Natural killer cell (primary cell): Measurements from ENCODE around the gene DCST1. TPM values are rescaled to one million over a fixed set of nuclear protein-coding genes. Genes with fewer than 3 reads are reported as not detected.
A peak's percentile ranks its signal among the peaks of the same experiment; 100 is the strongest.
"Not testable (repeated sequence)": the region's sequence is repeated elsewhere in the genome, so short reads cannot be mapped to it uniquely, and the experiment has no call there.

Experiments used
- ATAC-seq, 3 donors: fragments of 150-1000 bp in 2 of 3; fragments of 200-7000 bp in 1 of 3; cut with Tn5 transposase; 1 replicate in 1 of 3; 2 replicates in 2 of 3; pipeline ENCODE4 v1.10.0; 2021; ENCODE audit warnings: mild to moderate bottlenecking in 2 of 3, moderate library complexity in 2 of 3
- DNase-seq, 2 donors: peaks; one replicate each; pipeline versions ENCODE4 v3.0.0 to v3.0.0-alpha.2; 2013 to 2021; ENCODE audit warnings: mixed read lengths in 1 of 2
- H3K27ac ChIP-seq: one replicate; pipeline ENCODE4 v1.5.1; 2013; ENCODE audit warnings: mild to moderate bottlenecking, low read length
- H3K27me3 ChIP-seq: one replicate; pipeline ENCODE4 v1.6.1; 2013; ENCODE audit warnings: low read length; ENCODE audit not compliant: control insufficient read depth, insufficient read depth
- H3K36me3 ChIP-seq: one replicate; pipeline ENCODE4 v1.6.1; 2013; ENCODE audit warnings: low read length; ENCODE audit not compliant: control insufficient read depth, insufficient read depth
- H3K4me1 ChIP-seq: one replicate; pipeline ENCODE4 v1.6.1; 2013; ENCODE audit warnings: low read length; ENCODE audit not compliant: control insufficient read depth, insufficient read depth
- H3K4me3 ChIP-seq: one replicate; pipeline ENCODE4 v1.5.1; 2013; ENCODE audit warnings: low read length
- H3K9me3 ChIP-seq: one replicate; pipeline ENCODE4 v1.6.1; 2013; ENCODE audit warnings: low read length; ENCODE audit not compliant: control insufficient read depth, insufficient read depth
- H3K27ac Mint-ChIP-seq, 2 donors: one replicate each; pipeline ENCODE4 v1.8.0; 2022; ENCODE audit warnings: mild to moderate bottlenecking in 2 of 2, mixed read lengths in 2 of 2, moderate library complexity in 1 of 2
- H3K27me3 Mint-ChIP-seq, 2 donors: one replicate each; pipeline ENCODE4 v1.8.0; 2022; ENCODE audit warnings: low read depth in 2 of 2, mixed read lengths in 2 of 2
- H3K36me3 Mint-ChIP-seq: one replicate; pipeline ENCODE4 v1.8.0; 2022; ENCODE audit warnings: mixed read lengths
- H3K4me1 Mint-ChIP-seq, 2 donors: one replicate each; pipeline ENCODE4 v1.8.0; 2022; ENCODE audit warnings: mixed read lengths in 2 of 2
- H3K4me3 Mint-ChIP-seq: one replicate; pipeline ENCODE4 v1.8.0; 2022; ENCODE audit warnings: mild to moderate bottlenecking, moderate library complexity, mixed read lengths
- H3K9me3 Mint-ChIP-seq, 2 donors: one replicate each; pipeline ENCODE4 v1.8.0; 2022; ENCODE audit warnings: mixed read lengths in 2 of 2
- WGBS: methylation state at CpG from one replicate; pipeline ENCODE4 v1.1.7; 2013; ENCODE audit warnings: missing lambda C conversion rate; ENCODE audit not compliant: insufficient coverage; 5-methylcytosine and 5-hydroxymethylcytosine counted together
- intact Hi-C: fragments of 100-400 bp; cut with micrococcal nuclease; formaldehyde crosslinking; loops from one replicate; pipeline ENCODE4 v1.14.2; 2022
- total RNA-seq, 4 donors: library from RNA; stranded (reverse); fragments of 120-200 nt in 1 of 4; gene quantifications; one replicate each; pipeline versions ENCODE4 v1.2.3 to v1.2.4, GENCODE V29; 2013 to 2022
- TF ChIP-seq, protein P1 (sequence below): fragments of 200-600 bp; IDR thresholded peaks from one replicate; pipeline ENCODE4 v1.8.0; 2022; ENCODE audit warnings: antibody characterized with exemption

DCST1 gene
- total RNA-seq, 3 donors from 2014 or later (not counting 1 experiment from before 2014, with no cell fraction given): 0.35 to 0.60 TPM; not detected in 1

DNA sequence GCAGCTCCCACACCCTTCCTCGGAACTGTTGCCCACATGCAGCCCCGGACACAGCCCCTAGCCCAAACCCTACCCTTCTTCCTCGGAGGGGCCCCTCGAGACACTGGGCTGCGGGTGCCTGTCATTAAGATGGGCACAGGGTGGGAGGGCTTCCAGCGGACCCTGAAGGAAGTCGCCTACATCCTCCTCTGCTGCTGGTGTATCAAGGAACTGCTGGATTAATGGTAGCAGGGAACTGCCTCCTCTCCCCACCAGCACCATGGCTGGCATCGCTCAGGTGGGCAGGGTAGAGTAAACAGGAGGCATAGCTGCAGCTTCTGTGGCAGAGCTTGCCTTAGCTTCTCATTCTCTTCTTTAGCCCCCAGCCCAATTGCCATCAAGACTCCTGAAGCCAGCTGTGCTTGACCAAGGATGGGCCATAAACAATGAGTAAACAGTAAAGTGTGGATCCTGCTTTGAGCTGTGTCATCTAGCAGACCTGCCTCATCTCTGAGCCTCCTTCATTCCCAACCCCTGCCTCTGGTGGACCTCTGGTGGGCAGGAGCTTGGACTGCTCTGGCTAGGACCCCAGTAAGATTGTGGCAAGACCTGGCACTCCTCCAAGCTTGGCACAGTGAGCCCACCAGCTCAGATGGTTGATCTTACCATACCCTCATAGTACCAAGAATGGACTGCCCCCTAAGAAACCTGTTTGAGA lies 39.9 kb upstream of the DCST1 start, which contains the start of gene LENEP:
Gene LENEP (plus strand): TSS at position 15 of the 697 bp plus-strand sequence. CDS start 22 bp downstream, at position 37.
- H3K27me3 ChIP-seq: no peaks in the 10 kb centered on the region
- H3K4me1 ChIP-seq: peaks cover 9% of the 10 kb centered on the region
- no peaks in the 10 kb centered on the region for H3K9me3 Mint-ChIP-seq
- no peaks in the 10 kb centered on the region for H3K36me3 Mint-ChIP-seq
- H3K4me3 ChIP-seq: no peak within 1 kb of the TSS
- 95% methylated on average over 6 of the region's 8 CpGs for WGBS
- peaks cover 5 to 23% of the 10 kb centered on the region in 2 donors for H3K4me1 Mint-ChIP-seq
- DNase-seq (no peak), ATAC-seq (no peak)
- H3K4me3 Mint-ChIP-seq: no peak within 1 kb of the TSS
- intact Hi-C loops: no loop called here
- H3K9me3 ChIP-seq: no peaks in the 10 kb centered on the region
- peaks cover 24% of the 10 kb centered on the region for H3K36me3 ChIP-seq
- H3K27me3 Mint-ChIP-seq: no peaks in the 10 kb centered on the region
- H3K27ac Mint-ChIP-seq: no peak within 1 kb of the TSS
- H3K27ac ChIP-seq: no peak within 1 kb of the TSS
- TF ChIP-seq, protein P1, sequence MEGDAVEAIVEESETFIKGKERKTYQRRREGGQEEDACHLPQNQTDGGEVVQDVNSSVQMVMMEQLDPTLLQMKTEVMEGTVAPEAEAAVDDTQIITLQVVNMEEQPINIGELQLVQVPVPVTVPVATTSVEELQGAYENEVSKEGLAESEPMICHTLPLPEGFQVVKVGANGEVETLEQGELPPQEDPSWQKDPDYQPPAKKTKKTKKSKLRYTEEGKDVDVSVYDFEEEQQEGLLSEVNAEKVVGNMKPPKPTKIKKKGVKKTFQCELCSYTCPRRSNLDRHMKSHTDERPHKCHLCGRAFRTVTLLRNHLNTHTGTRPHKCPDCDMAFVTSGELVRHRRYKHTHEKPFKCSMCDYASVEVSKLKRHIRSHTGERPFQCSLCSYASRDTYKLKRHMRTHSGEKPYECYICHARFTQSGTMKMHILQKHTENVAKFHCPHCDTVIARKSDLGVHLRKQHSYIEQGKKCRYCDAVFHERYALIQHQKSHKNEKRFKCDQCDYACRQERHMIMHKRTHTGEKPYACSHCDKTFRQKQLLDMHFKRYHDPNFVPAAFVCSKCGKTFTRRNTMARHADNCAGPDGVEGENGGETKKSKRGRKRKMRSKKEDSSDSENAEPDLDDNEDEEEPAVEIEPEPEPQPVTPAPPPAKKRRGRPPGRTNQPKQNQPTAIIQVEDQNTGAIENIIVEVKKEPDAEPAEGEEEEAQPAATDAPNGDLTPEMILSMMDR: no peak

DNA sequence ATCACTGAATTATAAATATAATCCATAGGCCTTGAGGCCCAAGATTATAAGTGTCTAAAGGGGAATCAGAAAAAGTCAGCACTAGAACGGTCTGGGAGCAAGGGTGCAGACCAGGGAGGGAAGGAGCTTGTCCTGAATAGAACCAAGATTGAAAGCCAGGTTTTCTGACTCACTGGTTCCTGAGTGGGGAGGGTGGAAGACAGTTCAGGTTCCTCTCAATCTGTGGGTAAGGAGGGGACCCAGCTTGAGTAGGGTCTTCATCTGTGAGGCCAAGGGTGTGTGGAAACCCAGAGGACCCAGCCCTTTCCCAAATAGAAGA lies 39.4 kb upstream of the DCST1 start:
- no peak overlapping the region for H3K27ac ChIP-seq
- no peak overlapping the region for H3K4me3 ChIP-seq
- peaks cover 14% of the 10 kb centered on the region for H3K4me1 ChIP-seq
- no peak overlapping the region for H3K27ac Mint-ChIP-seq
- no peaks in the 10 kb centered on the region for H3K27me3 Mint-ChIP-seq
- H3K9me3 ChIP-seq: no peaks in the 10 kb centered on the region
- intact Hi-C loops: no loop called here
- H3K36me3 Mint-ChIP-seq: no peaks in the 10 kb centered on the region
- no peaks in the 10 kb centered on the region for H3K9me3 Mint-ChIP-seq
- peaks cover 19% of the 10 kb centered on the region for H3K36me3 ChIP-seq
- no peak for ATAC-seq
- TF ChIP-seq, protein P1: no peak
- H3K4me1 Mint-ChIP-seq: peaks cover 10 to 23% of the 10 kb centered on the region in 2 donors
- H3K4me3 Mint-ChIP-seq: no peak overlapping the region
- no peak for DNase-seq
- 84% methylated on average over 1 of the region's 1 CpG for WGBS
- H3K27me3 ChIP-seq: no peaks in the 10 kb centered on the region

DNA sequence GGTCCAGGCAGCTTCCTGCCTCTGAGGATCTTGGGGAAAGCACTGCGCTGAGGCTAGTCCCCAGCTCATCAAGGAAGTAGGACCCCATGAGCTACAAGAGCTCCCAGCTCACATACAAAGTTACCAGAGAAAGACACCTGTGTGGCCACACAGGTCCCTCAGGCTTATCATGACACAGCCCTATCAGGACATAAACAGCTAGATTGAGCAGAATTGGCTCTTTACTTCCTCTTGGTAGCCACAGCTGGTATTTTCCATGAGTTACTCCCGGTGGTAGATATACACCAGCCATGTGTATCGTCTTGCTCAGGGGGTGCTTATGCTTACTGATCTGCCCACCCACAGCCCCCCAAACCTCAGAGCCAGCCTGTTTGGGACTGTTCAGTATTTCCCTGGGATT lies 39.0 kb upstream of the DCST1 start:
- TF ChIP-seq, protein P1: no peak
- H3K4me1 Mint-ChIP-seq: peaks cover 10 to 24% of the 10 kb centered on the region in 2 donors
- WGBS: 41% methylated on average over 3 of the region's 3 CpGs
- no peak for ATAC-seq
- Histone ChIP-seq H3K36me3 (peaks cover 16% of the 10 kb centered on the region), H3K4me3 (no peak overlapping the region), H3K27ac (no peak overlapping the region), H3K27me3 (no peaks in the 10 kb centered on the region), H3K9me3 (no peaks in the 10 kb centered on the region), H3K4me1 (peaks cover 18% of the 10 kb centered on the region)
- H3K27me3 Mint-ChIP-seq: no peaks in the 10 kb centered on the region
- intact Hi-C loops: no loop called here
- H3K36me3 Mint-ChIP-seq: no peaks in the 10 kb centered on the region
- H3K4me3 Mint-ChIP-seq: no peak overlapping the region
- no peaks in the 10 kb centered on the region for H3K9me3 Mint-ChIP-seq
- no peak for DNase-seq
- H3K27ac Mint-ChIP-seq: no peak overlapping the region

DNA sequence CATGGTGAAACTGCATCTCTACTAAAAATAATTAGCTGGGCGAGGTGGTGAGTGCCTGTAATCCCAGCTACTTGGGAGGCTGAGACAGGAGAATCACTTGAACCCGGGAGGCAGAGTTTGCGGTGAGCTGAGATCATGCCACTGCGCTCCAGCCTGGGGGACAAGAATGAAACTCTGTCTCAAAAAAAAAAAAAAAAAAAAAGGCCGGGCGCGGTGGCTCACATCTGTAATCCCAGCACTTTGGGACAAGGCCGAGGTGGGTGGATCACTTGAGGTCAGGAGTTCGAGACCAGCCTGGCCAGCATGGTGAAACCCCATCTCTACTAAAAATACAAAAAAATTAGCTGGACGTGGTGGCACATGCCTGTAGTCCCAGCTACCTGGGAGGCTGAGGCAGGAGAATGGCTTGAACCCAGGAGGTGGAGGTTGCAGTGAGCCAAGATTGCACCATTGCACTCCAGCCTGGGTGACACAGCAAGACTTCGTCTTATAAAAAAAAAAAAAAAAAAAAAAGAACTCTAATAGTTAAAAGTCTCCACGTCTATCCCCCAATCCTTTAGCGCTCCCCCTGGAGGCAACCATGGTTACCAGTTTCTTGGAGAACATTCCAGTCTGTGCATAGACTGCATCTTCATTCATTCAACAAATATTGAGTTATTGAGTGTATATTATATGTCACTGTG lies 38.2 kb upstream of the DCST1 start:
- WGBS: 90% methylated on average over 5 of the region's 13 CpGs
- H3K9me3 Mint-ChIP-seq, H3K4me3 Mint-ChIP-seq, H3K36me3 ChIP-seq, H3K36me3 Mint-ChIP-seq, H3K27me3 ChIP-seq, H3K27me3 Mint-ChIP-seq, intact Hi-C loops, H3K9me3 ChIP-seq, H3K27ac Mint-ChIP-seq, H3K4me3 ChIP-seq, H3K27ac ChIP-seq, ATAC-seq: not testable (repeated sequence)
- H3K4me1 ChIP-seq: peaks cover 26% of the 10 kb centered on the region
- DNase-seq: peak in 1 of 2 donors; percentile 41
- H3K4me1 Mint-ChIP-seq: peaks cover 15 to 28% of the 10 kb centered on the region in 2 donors
